Progenitor cell of endocrine pancreas (in vitro differentiated cells): ENCODE results near the gene NAGPA. TPM values are rescaled to one million over a fixed set of nuclear protein-coding genes. Genes with fewer than 3 reads are reported as not detected.

ENCODE experiments used
- DNase-seq: peaks from one replicate; pipeline ENCODE4 v3.0.0; 2021; ENCODE audit warnings: low spot score; ENCODE audit not compliant: unreplicated experiment
- H3K27ac Mint-ChIP-seq: 2 replicates; pipeline ENCODE4 v1.8.0; 2021; ENCODE audit warnings: mild to moderate bottlenecking, moderate library complexity, mixed read lengths
- H3K27me3 Mint-ChIP-seq: 2 replicates; pipeline ENCODE4 v1.8.0; 2021; ENCODE audit warnings: mixed read lengths
- H3K36me3 Mint-ChIP-seq: 2 replicates; pipeline ENCODE4 v1.8.0; 2022; ENCODE audit warnings: mixed read lengths; ENCODE audit not compliant: insufficient read depth
- H3K4me1 Mint-ChIP-seq: 2 replicates; pipeline ENCODE4 v1.8.0; 2021; ENCODE audit warnings: low read depth, mixed read lengths
- H3K4me3 Mint-ChIP-seq: 2 replicates; pipeline ENCODE4 v1.8.0; 2021; ENCODE audit warnings: low read depth, mild to moderate bottlenecking, moderate library complexity, mixed read lengths
- H3K9me3 Mint-ChIP-seq: 2 replicates; pipeline ENCODE4 v1.8.0; 2021; ENCODE audit warnings: low read depth, mixed read lengths
- total RNA-seq: library from RNA; stranded (reverse); gene quantifications from 2 replicates; pipeline ENCODE4 v1.2.1, GENCODE V29; 2021
- TF ChIP-seq, protein P1 (sequence below): fragments of 200-600 bp; sonication (generic); IDR thresholded peaks from one replicate; pipeline ENCODE4 v1.5.0; 2021; ENCODE audit warnings: antibody characterized with exemption, mild to moderate bottlenecking; ENCODE audit not compliant: unreplicated experiment

The NAGPA gene
- total RNA-seq, 1 donor from 2014 or later = 29.2 TPM

GRCh38 chr16:5064915-5065314 lies 31.2 kb upstream of the NAGPA start:
- no peak for DNase-seq
- Mint-ChIP-seq H3K9me3 (no peaks in the 10 kb centered on the region), H3K4me1 (no peaks in the 10 kb centered on the region), H3K36me3 (no peaks in the 10 kb centered on the region), H3K4me3 (no peak overlapping the region), H3K27me3 (peaks cover 12% of the 10 kb centered on the region), H3K27ac (no peak overlapping the region)
- TF ChIP-seq, protein P1, sequence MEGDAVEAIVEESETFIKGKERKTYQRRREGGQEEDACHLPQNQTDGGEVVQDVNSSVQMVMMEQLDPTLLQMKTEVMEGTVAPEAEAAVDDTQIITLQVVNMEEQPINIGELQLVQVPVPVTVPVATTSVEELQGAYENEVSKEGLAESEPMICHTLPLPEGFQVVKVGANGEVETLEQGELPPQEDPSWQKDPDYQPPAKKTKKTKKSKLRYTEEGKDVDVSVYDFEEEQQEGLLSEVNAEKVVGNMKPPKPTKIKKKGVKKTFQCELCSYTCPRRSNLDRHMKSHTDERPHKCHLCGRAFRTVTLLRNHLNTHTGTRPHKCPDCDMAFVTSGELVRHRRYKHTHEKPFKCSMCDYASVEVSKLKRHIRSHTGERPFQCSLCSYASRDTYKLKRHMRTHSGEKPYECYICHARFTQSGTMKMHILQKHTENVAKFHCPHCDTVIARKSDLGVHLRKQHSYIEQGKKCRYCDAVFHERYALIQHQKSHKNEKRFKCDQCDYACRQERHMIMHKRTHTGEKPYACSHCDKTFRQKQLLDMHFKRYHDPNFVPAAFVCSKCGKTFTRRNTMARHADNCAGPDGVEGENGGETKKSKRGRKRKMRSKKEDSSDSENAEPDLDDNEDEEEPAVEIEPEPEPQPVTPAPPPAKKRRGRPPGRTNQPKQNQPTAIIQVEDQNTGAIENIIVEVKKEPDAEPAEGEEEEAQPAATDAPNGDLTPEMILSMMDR = no peak

GRCh38 chr16:5062790-5063765 lies 29.3 kb upstream of the NAGPA start:
- no peaks in the 10 kb centered on the region for H3K4me1 Mint-ChIP-seq
- no peak overlapping the region for H3K4me3 Mint-ChIP-seq
- no peak for DNase-seq
- H3K27me3 Mint-ChIP-seq = peaks cover 12% of the 10 kb centered on the region
- no peak overlapping the region for H3K27ac Mint-ChIP-seq
- no peaks in the 10 kb centered on the region for H3K36me3 Mint-ChIP-seq
- TF ChIP-seq, protein P1 = no peak
- no peaks in the 10 kb centered on the region for H3K9me3 Mint-ChIP-seq

DNA sequence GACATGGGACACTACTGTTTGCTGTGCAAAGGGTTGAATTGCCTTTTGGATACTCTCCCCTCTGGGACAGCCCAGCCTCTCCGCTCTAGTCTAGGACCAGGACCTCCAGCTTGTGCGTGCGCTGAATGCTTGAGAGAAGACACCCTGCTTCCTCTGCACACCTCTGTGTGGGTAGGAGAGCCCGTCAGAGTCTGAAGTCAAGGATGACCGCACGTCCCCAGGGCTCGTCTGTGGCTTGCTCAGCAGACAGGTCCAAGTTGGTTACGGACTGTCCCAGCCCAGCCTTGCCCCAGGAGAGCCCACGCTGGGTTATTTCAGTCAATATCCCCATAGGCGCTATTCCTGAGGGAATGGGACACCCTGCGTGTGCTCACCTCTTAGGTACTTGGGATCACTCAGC lies 28.3 kb upstream of the NAGPA start:
- Mint-ChIP-seq H3K27ac (no peak overlapping the region), H3K4me3 (no peak overlapping the region), H3K4me1 (no peaks in the 10 kb centered on the region)

GRCh38 chr16:5060073-5060641 lies 26.4 kb upstream of the NAGPA start:
- Mint-ChIP-seq H3K36me3 (no peaks in the 10 kb centered on the region), H3K27ac (no peak overlapping the region), H3K4me3 (no peak overlapping the region), H3K9me3 (no peaks in the 10 kb centered on the region), H3K4me1 (no peaks in the 10 kb centered on the region), H3K27me3 (peaks cover 8% of the 10 kb centered on the region)
- TF ChIP-seq, protein P1 = no peak
- no peak for DNase-seq

More for the DNA sequence above, 28.3 kb upstream of the NAGPA start:
- H3K36me3 Mint-ChIP-seq = no peaks in the 10 kb centered on the region
- TF ChIP-seq, protein P1 = no peak
- no peak for DNase-seq
- H3K9me3 Mint-ChIP-seq = no peaks in the 10 kb centered on the region
- peaks cover 10% of the 10 kb centered on the region for H3K27me3 Mint-ChIP-seq

DNA sequence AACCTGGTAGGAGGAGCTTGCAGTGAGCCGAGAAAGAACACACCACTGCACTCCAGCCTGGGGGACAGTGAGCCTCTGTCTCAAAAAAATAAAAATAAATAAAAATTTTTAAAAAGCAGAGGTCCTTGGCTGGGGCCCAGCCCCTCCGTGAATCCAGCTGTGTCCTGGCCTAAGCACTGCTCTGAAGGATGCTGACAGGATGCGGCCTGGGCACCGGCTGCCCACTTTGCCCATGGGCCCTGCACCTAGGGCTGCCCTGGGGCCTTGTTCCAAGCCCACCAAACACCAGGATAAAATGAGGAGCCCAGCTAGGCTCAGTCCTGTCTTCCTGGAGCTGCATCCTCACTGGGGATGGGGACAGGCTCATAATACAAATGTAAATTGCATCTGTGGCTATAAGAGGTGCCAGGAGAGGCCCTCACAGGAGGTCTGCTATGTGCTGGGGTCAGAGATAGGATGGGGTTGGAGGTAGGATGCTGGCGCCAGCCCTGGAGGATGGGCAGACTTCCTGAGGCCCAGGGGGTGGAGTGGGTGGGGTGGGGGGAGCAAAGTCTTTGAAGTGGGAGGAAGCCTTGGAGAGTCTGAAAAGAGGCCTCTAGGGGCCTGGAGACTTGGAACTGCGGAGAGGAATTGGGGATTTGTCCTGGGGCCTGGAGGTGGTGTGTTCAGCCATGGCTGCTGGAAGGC lies 25.8 kb upstream of the NAGPA start:
- no peaks in the 10 kb centered on the region for H3K9me3 Mint-ChIP-seq
- peaks cover 8% of the 10 kb centered on the region for H3K27me3 Mint-ChIP-seq
- H3K4me3 Mint-ChIP-seq = no peak overlapping the region
- H3K4me1 Mint-ChIP-seq = no peaks in the 10 kb centered on the region
- H3K27ac Mint-ChIP-seq = no peak overlapping the region
- DNase-seq = no peak
- H3K36me3 Mint-ChIP-seq = no peaks in the 10 kb centered on the region
- TF ChIP-seq, protein P1 = no peak
